GM12878 (cell line): ENCODE results near the gene KIF15. TPM values are rescaled to one million over a fixed set of nuclear protein-coding genes. Genes with fewer than 3 reads are reported as not detected.

Experiments used
- ATAC-seq: fragments of 200-7000 bp; cut with Tn5 transposase; 3 replicates; pipeline ENCODE4 v1.9.1; 2020; ENCODE audit warnings: mild to moderate bottlenecking, moderate library complexity
- BruUV-seq: library from RNA; stranded (reverse); fragments of 400-500 nt; replicated peaks from 2 replicates; lab custom pipeline; 2021; lab: Mats Ljungman, UMichigan
- CTCF ChIA-PET: fragments of 300-600 bp; sonication (Branson Sonifier 250); formaldehyde crosslinking; extraction: SDS; loops from one replicate; lab custom pipeline; 2021; ENCODE audit warnings: inconsistent platforms; lab: Yijun Ruan, JAX
- POLR2A ChIA-PET: fragments of 350-600 bp; formaldehyde crosslinking; extraction: SDS; loops from one replicate; lab custom pipeline; 2021; ENCODE audit warnings: inconsistent platforms; lab: Charles Lee
- RAD21 ChIA-PET: fragments of 300-600 bp; sonication (Branson Sonifier 250); formaldehyde crosslinking; loops from one replicate; lab custom pipeline; 2023; ENCODE audit warnings: antibody characterized with exemption; ENCODE audit not compliant: unreplicated experiment; lab: Charles Lee
- SMC1A ChIA-PET: fragments of 300-600 bp; sonication (Branson Sonifier 250); formaldehyde crosslinking; loops from one replicate; lab custom pipeline; 2023; ENCODE audit not compliant: unreplicated experiment, uncharacterized antibody; lab: Charles Lee
- DNase-seq: peaks from one replicate; pipeline ENCODE4 v3.0.0-alpha.2; 2011; ENCODE audit warnings: low read depth, low spot score
- FAIRE-seq: peaks from 3 replicates; lab custom pipeline; 2011; peaks lifted over from hg19 to GRCh38; lab: Jason Lieb, UNC
- H2AFZ ChIP-seq: 2 replicates; pipeline ENCODE4 v1.6.0; 2011; ENCODE audit warnings: low read depth, low read length, control low read depth; ENCODE audit not compliant: control insufficient read depth
- H3K27ac ChIP-seq: 2 replicates; pipeline ENCODE4 v1.5.1; 2011; ENCODE audit warnings: control low read depth; ENCODE audit not compliant: control insufficient read depth, insufficient read depth
- H3K27me3 ChIP-seq, 2 experiments: replicated peaks in 1 of 2; 2 replicates each; pipeline versions ENCODE4 v1.6.0 to v1.6.1; 2011; ENCODE audit warnings: low read length in 1 of 2; ENCODE audit not compliant: control insufficient read depth in 2 of 2, insufficient read depth in 2 of 2
- H3K36me3 ChIP-seq, 2 experiments: 2 replicates each; pipeline ENCODE4 v1.5.1; 2011; ENCODE audit warnings: low read length in 1 of 2; ENCODE audit not compliant: control insufficient read depth in 2 of 2, insufficient read depth in 2 of 2
- H3K4me1 ChIP-seq: 2 replicates; pipeline ENCODE4 v1.6.1; 2011; ENCODE audit warnings: mild to moderate bottlenecking, low read length, moderate library complexity, mixed read lengths; ENCODE audit not compliant: control insufficient read depth, insufficient read depth
- H3K4me2 ChIP-seq: 2 replicates; pipeline ENCODE4 v1.6.0; 2011; ENCODE audit warnings: control low read depth; ENCODE audit not compliant: control insufficient read depth, insufficient read depth
- H3K4me3 ChIP-seq: fragments of 200-600 bp; sonication (generic); 2 replicates; pipeline ENCODE4 v1.5.1; 2016
- H3K79me2 ChIP-seq: 2 replicates; pipeline ENCODE4 v1.6.0; 2011; ENCODE audit warnings: low read length; ENCODE audit not compliant: control insufficient read depth, insufficient read depth
- H3K9ac ChIP-seq: 2 replicates; pipeline ENCODE4 v1.8.0; 2011; ENCODE audit warnings: low read length, control low read depth, mixed read lengths; ENCODE audit not compliant: control insufficient read depth, insufficient read depth
- H3K9me3 ChIP-seq: replicated peaks from 3 replicates; pipeline ENCODE4 v1.5.1; 2011; ENCODE audit warnings: mild to moderate bottlenecking, low read length; ENCODE audit not compliant: control insufficient read depth, insufficient read depth
- H4K20me1 ChIP-seq: 2 replicates; pipeline ENCODE4 v1.6.0; 2011; ENCODE audit not compliant: control insufficient read depth, insufficient read depth
- EP300 ChIP-seq, 2 experiments: fragments of 150-350 bp in 1 of 2; IDR thresholded peaks; 2 replicates each; pipeline ENCODE4 v1.6.1; 2011 to 2012; ENCODE audit warnings: low read depth in 2 of 2, low read length in 2 of 2, borderline replicate concordance in 1 of 2, improper control_type of control experiment in 1 of 2, inconsistent platforms in 1 of 2; ENCODE audit not compliant: control insufficient read depth in 1 of 2
- MYB ChIP-seq: fragments of 150-350 bp; IDR thresholded peaks from 2 replicates; pipeline ENCODE4 v1.6.1; 2014; ENCODE audit warnings: mild to moderate bottlenecking, low read depth, low read length, borderline replicate concordance
- NFYA ChIP-seq: IDR thresholded peaks from 2 replicates; pipeline ENCODE4 v1.6.1; 2011; ENCODE audit warnings: low read depth, mild to moderate bottlenecking, low read length, improper control_type of control experiment, borderline replicate concordance
- POLR2AphosphoS5 ChIP-seq: IDR thresholded peaks from 2 replicates; pipeline ENCODE4 v1.6.1; 2011; ENCODE audit warnings: mild to moderate bottlenecking, low read length, inconsistent platforms
- RBBP5 ChIP-seq: fragments of 200-600 bp; sonication (generic); conservative IDR thresholded peaks from 2 replicates; pipeline ENCODE4 v1.6.1; 2016
- RUNX3 ChIP-seq: IDR thresholded peaks from 2 replicates; pipeline ENCODE4 v1.6.1; 2012; ENCODE audit warnings: low read length, inconsistent platforms
- SIN3A ChIP-seq: IDR thresholded peaks from 2 replicates; pipeline ENCODE4 v1.6.1; 2012; ENCODE audit warnings: low read depth, low read length, improper control_type of control experiment
- SUZ12 ChIP-seq: fragments of 200-600 bp; sonication (generic); IDR thresholded peaks from one replicate; pipeline ENCODE4 v1.6.1; 2018; ENCODE audit warnings: antibody characterized with exemption, mild to moderate bottlenecking; ENCODE audit not compliant: unreplicated experiment
- WGBS: methylation state at CpG from one replicate; pipeline ENCODE4 v1.1.6; 2016; ENCODE audit warnings: low lambda C conversion rate; ENCODE audit not compliant: insufficient replicate concordance, insufficient coverage; ENCODE audit errors: missing lambda C conversion rate; 5-methylcytosine and 5-hydroxymethylcytosine counted together
- in situ Hi-C: fragments of 300-500 bp; cut with MboI; formaldehyde crosslinking; loops from 9 replicates; pipeline ENCODE4 v1.14.3; 2018; ENCODE audit warnings: mixed read lengths
- intact Hi-C: fragments of 100-400 bp; cut with micrococcal nuclease; formaldehyde crosslinking; loops from one replicate; pipeline ENCODE4 v1.14.2; 2022; ENCODE audit not compliant: unreplicated experiment
- polyA plus RNA-seq, 11 experiments: library from polyadenylated mRNA; depleted of rRNA in 4 of 11; unstranded in 6 of 11; stranded (reverse) in 5 of 11; fragments of >200 nt; fragmentation: Nextera tagmentation in 4 of 11; fragmentation: Illumina TruSeq in 1 of 11; extraction: Ambion mirVana in 4 of 11; extraction: Trizol in 1 of 11; gene quantifications; 1 replicate in 1 of 11; 2 replicates in 10 of 11; pipeline versions ENCODE4 v1.2.1 to v1.2.3, GENCODE V29; 2011 to 2016; ENCODE audit warnings: inconsistent platforms in 2 of 11, missing spikeins in 2 of 11, low read depth in 1 of 11
- total RNA-seq, 4 experiments: library from RNA; depleted of rRNA in 3 of 4; stranded (reverse); fragments of >200 nt in 3 of 4; fragmentation: Illumina TruSeq in 1 of 4; extraction: Trizol in 1 of 4; gene quantifications; 2 replicates each; pipeline versions ENCODE4 v1.2.1 to v1.2.3, GENCODE V29; 2013 to 2021
- TF ChIP-seq, protein P1 (sequence below), 3 experiments: IDR thresholded peaks in 2 of 3; conservative IDR thresholded peaks in 1 of 3; 2 replicates each; pipeline ENCODE4 v1.5.1; 2011; ENCODE audit warnings: low read depth in 3 of 3, low read length in 3 of 3, mild to moderate bottlenecking in 3 of 3, control low read depth in 2 of 3, moderate library complexity in 2 of 3, inconsistent platforms in 1 of 3, mixed read lengths in 1 of 3; ENCODE audit not compliant: control insufficient read depth in 2 of 3, insufficient read depth in 1 of 3; ENCODE audit errors: extremely low read depth in 1 of 3
- TF ChIP-seq, protein P2 (sequence below): fragments of 450-650 bp; IDR thresholded peaks from 2 replicates; pipeline ENCODE4 v1.6.1; 2017; ENCODE audit warnings: mild to moderate bottlenecking, low read depth, inconsistent platforms; ENCODE audit not compliant: poor library complexity, severe bottlenecking

Gene KIF15
- total and polyA plus RNA-seq, 10 of the 15 experiments (the other 5 are each of a cell fraction or from before 2014, with no cell fraction given) = 12.3 to 51.8 (median 26.0) TPM

- BruUV-seq = no TSS peak
- Histone ChIP-seq H2AFZ (no peak overlapping the region), H3K9ac (no peak overlapping the region), H4K20me1 (no peaks in the 10 kb centered on the region), H3K4me1 (no peaks in the 10 kb centered on the region), H3K27me3 (no peaks in the 10 kb centered on the region), H3K4me2 (no peak overlapping the region), H3K27ac (no peak overlapping the region), H3K4me3 (no peak overlapping the region), H3K9me3 (no peaks in the 10 kb centered on the region), H3K79me2 (no peaks in the 10 kb centered on the region), H3K36me3 (peaks cover 0 to 11% of the 10 kb centered on the region in 2 experiments; a peak in 3 of 4 replicates)
- ChIA-PET CTCF (no interaction called here), RAD21 (no interaction called here), POLR2A (no interaction called here), SMC1A (no interaction called here)
- TF ChIP-seq SIN3A (no peak), POLR2AphosphoS5 (no peak), MYB (no peak), RBBP5 (no peak), SUZ12 (no peak), RUNX3 (no peak), NFYA (no peak), EP300 (IDR thresholded peaks at IDR 0.05; ENCODE audit: borderline replicate concordance in 1 of 2, control insufficient read depth in 1 of 2, low read depth in 2 of 2, low read length in 2 of 2) (no peak)
- TF ChIP-seq, protein P1, sequence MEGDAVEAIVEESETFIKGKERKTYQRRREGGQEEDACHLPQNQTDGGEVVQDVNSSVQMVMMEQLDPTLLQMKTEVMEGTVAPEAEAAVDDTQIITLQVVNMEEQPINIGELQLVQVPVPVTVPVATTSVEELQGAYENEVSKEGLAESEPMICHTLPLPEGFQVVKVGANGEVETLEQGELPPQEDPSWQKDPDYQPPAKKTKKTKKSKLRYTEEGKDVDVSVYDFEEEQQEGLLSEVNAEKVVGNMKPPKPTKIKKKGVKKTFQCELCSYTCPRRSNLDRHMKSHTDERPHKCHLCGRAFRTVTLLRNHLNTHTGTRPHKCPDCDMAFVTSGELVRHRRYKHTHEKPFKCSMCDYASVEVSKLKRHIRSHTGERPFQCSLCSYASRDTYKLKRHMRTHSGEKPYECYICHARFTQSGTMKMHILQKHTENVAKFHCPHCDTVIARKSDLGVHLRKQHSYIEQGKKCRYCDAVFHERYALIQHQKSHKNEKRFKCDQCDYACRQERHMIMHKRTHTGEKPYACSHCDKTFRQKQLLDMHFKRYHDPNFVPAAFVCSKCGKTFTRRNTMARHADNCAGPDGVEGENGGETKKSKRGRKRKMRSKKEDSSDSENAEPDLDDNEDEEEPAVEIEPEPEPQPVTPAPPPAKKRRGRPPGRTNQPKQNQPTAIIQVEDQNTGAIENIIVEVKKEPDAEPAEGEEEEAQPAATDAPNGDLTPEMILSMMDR (IDR thresholded peaks at IDR 0.05 in 2 of 3, conservative IDR thresholded peaks at IDR 0.05 in 1 of 3; ENCODE audit: control insufficient read depth in 2 of 3, extremely low read depth in 1 of 3, insufficient read depth in 1 of 3, low read depth in 3 of 3, low read length in 3 of 3) = no peak
- TF ChIP-seq, protein P2, sequence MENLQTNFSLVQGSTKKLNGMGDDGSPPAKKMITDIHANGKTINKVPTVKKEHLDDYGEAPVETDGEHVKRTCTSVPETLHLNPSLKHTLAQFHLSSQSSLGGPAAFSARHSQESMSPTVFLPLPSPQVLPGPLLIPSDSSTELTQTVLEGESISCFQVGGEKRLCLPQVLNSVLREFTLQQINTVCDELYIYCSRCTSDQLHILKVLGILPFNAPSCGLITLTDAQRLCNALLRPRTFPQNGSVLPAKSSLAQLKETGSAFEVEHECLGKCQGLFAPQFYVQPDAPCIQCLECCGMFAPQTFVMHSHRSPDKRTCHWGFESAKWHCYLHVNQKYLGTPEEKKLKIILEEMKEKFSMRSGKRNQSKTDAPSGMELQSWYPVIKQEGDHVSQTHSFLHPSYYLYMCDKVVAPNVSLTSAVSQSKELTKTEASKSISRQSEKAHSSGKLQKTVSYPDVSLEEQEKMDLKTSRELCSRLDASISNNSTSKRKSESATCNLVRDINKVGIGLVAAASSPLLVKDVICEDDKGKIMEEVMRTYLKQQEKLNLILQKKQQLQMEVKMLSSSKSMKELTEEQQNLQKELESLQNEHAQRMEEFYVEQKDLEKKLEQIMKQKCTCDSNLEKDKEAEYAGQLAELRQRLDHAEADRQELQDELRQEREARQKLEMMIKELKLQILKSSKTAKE = no peak
- in situ Hi-C loops (no loop called here), intact Hi-C loops (no loop called here)
- WGBS = 97% methylated on average over 4 of the region's 4 CpGs
- no peak for FAIRE-seq
- DNase-seq = no peak
- no peak for ATAC-seq
These were observed 21.3 kb downstream of the KIF15 start for GRCh38 chr3:44782891-44783290.
